Trophoblast cell (in vitro differentiated cells and primary cell): Measurements from ENCODE around the gene DDX56.

Experiments
- DNase-seq, 2 donors: peaks; one replicate each; pipeline ENCODE4 v3.0.0-alpha.2; 2016
- H2AFZ ChIP-seq: 2 replicates; pipeline ENCODE4 v1.6.1; 2013; ENCODE audit warnings: low read length, moderate library complexity, mild to moderate bottlenecking; ENCODE audit not compliant: insufficient read depth, poor library complexity
- H2AK5ac ChIP-seq: 2 replicates; pipeline ENCODE4 v1.6.1; 2013; ENCODE audit warnings: mild to moderate bottlenecking, low read length
- H2BK120ac ChIP-seq: 2 replicates; pipeline ENCODE4 v1.6.1; 2013; ENCODE audit warnings: low read length, mild to moderate bottlenecking, moderate library complexity; ENCODE audit not compliant: insufficient read depth, poor library complexity
- H2BK12ac ChIP-seq: 2 replicates; pipeline ENCODE4 v1.6.1; 2013; ENCODE audit warnings: mild to moderate bottlenecking, low read length, moderate library complexity
- H2BK5ac ChIP-seq: 2 replicates; pipeline ENCODE4 v1.6.1; 2013; ENCODE audit warnings: low read length, low read depth, moderate library complexity, mild to moderate bottlenecking; ENCODE audit not compliant: poor library complexity
- H3K14ac ChIP-seq: 2 replicates; pipeline ENCODE4 v1.6.1; 2013; ENCODE audit warnings: mild to moderate bottlenecking, low read length
- H3K18ac ChIP-seq: 2 replicates; pipeline ENCODE4 v1.6.1; 2013; ENCODE audit warnings: mild to moderate bottlenecking, low read length
- H3K23ac ChIP-seq: 2 replicates; pipeline ENCODE4 v1.6.1; 2013; ENCODE audit warnings: low read length
- H3K27ac ChIP-seq: 2 replicates; pipeline ENCODE4 v1.5.1; 2013; ENCODE audit warnings: low read depth, mild to moderate bottlenecking, inconsistent platforms, low read length, moderate library complexity
- H3K27me3 ChIP-seq: 2 replicates; pipeline ENCODE4 v1.6.1; 2013; ENCODE audit warnings: inconsistent platforms, mild to moderate bottlenecking, low read length, moderate library complexity; ENCODE audit not compliant: insufficient read depth
- H3K36me3 ChIP-seq, 2 experiments: 1 replicate in 1 of 2; 2 replicates in 1 of 2; pipeline ENCODE4 v1.6.1; 2013; ENCODE audit warnings: low read length in 2 of 2, mild to moderate bottlenecking in 2 of 2, moderate library complexity in 1 of 2; ENCODE audit not compliant: insufficient read depth in 2 of 2, control insufficient read depth in 1 of 2
- H3K4ac ChIP-seq: 2 replicates; pipeline ENCODE4 v1.6.1; 2013; ENCODE audit warnings: low read depth, mild to moderate bottlenecking, low read length, moderate library complexity
- H3K4me1 ChIP-seq, 2 experiments: 1 replicate in 1 of 2; 2 replicates in 1 of 2; pipeline ENCODE4 v1.6.1; 2013; ENCODE audit warnings: low read length in 2 of 2, mild to moderate bottlenecking in 2 of 2, moderate library complexity in 1 of 2; ENCODE audit not compliant: insufficient read depth in 2 of 2, control insufficient read depth in 1 of 2
- H3K4me2 ChIP-seq: 2 replicates; pipeline ENCODE4 v1.6.1; 2013; ENCODE audit warnings: inconsistent platforms, mild to moderate bottlenecking, low read length, moderate library complexity
- H3K4me3 ChIP-seq: 2 replicates; pipeline ENCODE4 v1.5.1; 2013; ENCODE audit warnings: mild to moderate bottlenecking, low read depth, low read length, inconsistent platforms
- H3K79me1 ChIP-seq: one replicate; pipeline ENCODE4 v1.6.1; 2013; ENCODE audit warnings: low read length
- H3K79me2 ChIP-seq: 2 replicates; pipeline ENCODE4 v1.6.1; 2013; ENCODE audit warnings: low read length, mild to moderate bottlenecking; ENCODE audit not compliant: control insufficient read depth, insufficient read depth, poor library complexity
- H3K9ac ChIP-seq: 2 replicates; pipeline ENCODE4 v1.6.1; 2013; ENCODE audit warnings: mild to moderate bottlenecking, low read length
- H3K9me3 ChIP-seq: 2 replicates; pipeline ENCODE4 v1.6.1; 2013; ENCODE audit warnings: low read depth, mild to moderate bottlenecking, control low read depth, inconsistent platforms, low read length; ENCODE audit not compliant: insufficient read depth
- H4K12ac ChIP-seq: 2 replicates; pipeline ENCODE4 v1.6.1; 2013; ENCODE audit warnings: low read depth, mild to moderate bottlenecking, low read length, moderate library complexity
- H4K8ac ChIP-seq: 2 replicates; pipeline ENCODE4 v1.6.1; 2013; ENCODE audit warnings: low read depth, mild to moderate bottlenecking, low read length, moderate library complexity
- H4K91ac ChIP-seq: one replicate; pipeline ENCODE4 v1.6.1; 2013; ENCODE audit warnings: low read depth, mild to moderate bottlenecking, low read length, moderate library complexity
- WGBS: extraction: QIAGEN DNeasy Blood & Tissue Kit; methylation state at CpG from one replicate; pipeline ENCODE4 v1.1.7; 2013; ENCODE audit warnings: missing lambda C conversion rate; ENCODE audit not compliant: insufficient read length, insufficient coverage; ENCODE audit errors: extremely low coverage; 5-methylcytosine and 5-hydroxymethylcytosine counted together

Gene DDX56

DNA sequence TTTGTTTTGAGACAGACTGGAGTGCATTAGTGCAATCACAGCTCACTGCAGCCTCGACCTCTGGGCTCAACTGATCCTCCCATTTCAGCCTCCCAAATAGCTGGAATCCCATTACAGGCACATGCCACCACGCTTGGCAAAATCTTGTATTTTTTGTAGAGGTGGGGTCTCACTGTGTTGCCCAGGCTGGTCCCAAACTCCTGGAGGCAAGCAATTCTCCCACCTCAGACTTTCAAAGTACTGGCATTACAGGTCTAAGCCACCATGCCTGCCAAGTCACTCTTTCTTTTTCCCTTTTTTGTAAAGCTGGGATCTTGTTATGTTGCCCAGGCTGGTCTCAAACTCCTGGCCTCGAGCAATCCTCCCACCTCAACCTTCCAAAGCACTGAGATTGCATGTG lies 24.3 kb downstream of the DDX56 start:
- Histone ChIP-seq H2AK5ac (no peak overlapping the region), H3K4ac (no peak overlapping the region), H3K4me2 (no peak overlapping the region), H3K14ac (no peak overlapping the region), H3K18ac (no peak overlapping the region), H4K8ac (no peak overlapping the region), H2BK12ac (no peak overlapping the region), H3K27me3 (no peaks in the 10 kb centered on the region), H3K23ac (no peak overlapping the region), H3K79me2 (no peaks in the 10 kb centered on the region), H3K4me3 (no peak overlapping the region), H3K36me3 (no peaks in the 10 kb centered on the region), H3K4me1 (peaks cover 7% of the 10 kb centered on the region in 2 experiments), H2AFZ (no peak overlapping the region), H3K79me1 (peaks cover 3% of the 10 kb centered on the region), H4K12ac (no peak overlapping the region), H3K9me3 (no peaks in the 10 kb centered on the region), H2BK120ac (no peak overlapping the region), H2BK5ac (no peak overlapping the region), H4K91ac (no peak overlapping the region), H3K9ac (no peak overlapping the region), H3K27ac (no peak overlapping the region)
- DNase-seq: no peak
- no CpG with 5 or more reads among the region's 3 CpGs for WGBS

DNA sequence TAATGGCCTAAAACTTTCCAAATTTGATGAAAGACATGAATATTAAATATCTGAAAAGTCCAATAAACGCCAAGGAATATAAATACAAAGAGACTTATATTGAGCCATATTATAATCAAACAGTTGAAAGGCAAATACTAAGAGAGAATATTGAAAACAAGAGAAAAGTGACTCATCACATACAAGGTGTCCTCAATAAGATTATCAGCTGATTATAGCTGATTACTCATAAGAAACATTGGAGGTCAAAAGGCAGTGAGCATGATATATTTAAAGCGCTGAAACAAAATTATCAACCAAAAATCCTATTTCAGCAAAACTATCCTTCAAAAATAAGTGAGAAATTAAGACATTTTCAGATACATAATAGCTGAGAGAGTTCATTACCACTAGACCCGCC lies 24.8 kb downstream of the DDX56 start:
- peaks cover 3% of the 10 kb centered on the region for H3K79me1 ChIP-seq
- no peak overlapping the region for H3K4ac ChIP-seq
- H3K4me2 ChIP-seq: no peak overlapping the region
- H2AFZ ChIP-seq: no peak overlapping the region
- no peaks in the 10 kb centered on the region for H3K79me2 ChIP-seq
- no peak overlapping the region for H3K9ac ChIP-seq
- no peak overlapping the region for H2BK5ac ChIP-seq
- H2BK120ac ChIP-seq: no peak overlapping the region
- H3K18ac ChIP-seq: no peak overlapping the region
- H3K9me3 ChIP-seq: no peaks in the 10 kb centered on the region
- H3K4me3 ChIP-seq: no peak overlapping the region
- H3K27ac ChIP-seq: no peak overlapping the region
- H4K8ac ChIP-seq: no peak overlapping the region
- H4K91ac ChIP-seq: no peak overlapping the region
- H2BK12ac ChIP-seq: no peak overlapping the region
- H4K12ac ChIP-seq: no peak overlapping the region
- H3K27me3 ChIP-seq: no peaks in the 10 kb centered on the region
- no peak overlapping the region for H3K23ac ChIP-seq
- H3K14ac ChIP-seq: no peak overlapping the region
- no peaks in the 10 kb centered on the region for H3K36me3 ChIP-seq
- peaks cover 11% of the 10 kb centered on the region in 2 experiments for H3K4me1 ChIP-seq
- no CpG with 5 or more reads among the region's 3 CpGs for WGBS
- no peak overlapping the region for H2AK5ac ChIP-seq
- no peak for DNase-seq

DNA sequence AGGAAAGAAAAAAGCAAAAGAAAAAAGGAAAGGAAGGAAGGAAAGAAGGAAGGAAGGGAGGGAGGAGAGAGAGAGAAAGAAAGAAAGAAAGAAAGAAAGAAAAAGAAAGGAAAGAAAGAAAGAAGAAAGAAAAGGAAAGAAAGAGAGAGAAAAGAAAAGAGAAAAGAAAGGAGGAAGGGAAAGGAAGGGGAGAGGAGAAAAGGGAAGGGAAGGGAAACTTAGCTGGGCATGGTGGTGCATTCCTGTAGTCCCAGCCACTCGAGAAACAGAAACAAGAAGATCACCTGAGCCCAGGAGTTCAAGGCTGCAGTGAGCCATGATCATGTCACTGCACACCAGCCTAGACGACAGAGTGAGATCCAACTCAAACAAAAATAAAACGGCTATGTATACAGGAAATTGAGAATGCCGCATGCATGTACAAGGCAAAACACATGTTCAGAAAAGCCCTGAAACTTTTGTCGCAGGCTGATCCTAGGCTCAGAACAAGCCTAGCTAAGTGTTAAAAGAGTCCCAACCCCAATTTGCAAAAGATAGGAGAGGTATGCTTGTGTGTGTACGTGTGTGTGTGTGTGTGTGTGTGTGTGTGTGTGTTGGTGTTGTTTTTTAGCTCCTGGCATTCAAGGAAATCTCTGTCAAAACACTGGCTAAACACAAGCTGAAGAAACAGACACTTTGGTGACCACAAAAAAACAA lies 26.0 kb downstream of the DDX56 start:
- Histone ChIP-seq H3K36me3 (no peaks in the 10 kb centered on the region), H3K23ac (no peak overlapping the region), H3K4me1 (peaks cover 13 to 15% of the 10 kb centered on the region in 2 experiments), H2AK5ac (no peak overlapping the region), H3K4ac (no peak overlapping the region), H3K9me3 (no peaks in the 10 kb centered on the region), H2BK120ac (no peak overlapping the region), H3K27me3 (no peaks in the 10 kb centered on the region), H4K12ac (no peak overlapping the region), H2BK5ac (no peak overlapping the region), H3K18ac (no peak overlapping the region), H2AFZ (no peak overlapping the region), H4K8ac (no peak overlapping the region), H3K9ac (no peak overlapping the region), H3K79me2 (no peaks in the 10 kb centered on the region), H3K27ac (no peak overlapping the region), H3K4me3 (no peak overlapping the region), H2BK12ac (no peak overlapping the region), H3K4me2 (no peak overlapping the region), H3K79me1 (peaks cover 3% of the 10 kb centered on the region), H3K14ac (no peak overlapping the region), H4K91ac (no peak overlapping the region)
- DNase-seq: no peak
- WGBS: no CpG with 5 or more reads among the region's 6 CpGs

DNA sequence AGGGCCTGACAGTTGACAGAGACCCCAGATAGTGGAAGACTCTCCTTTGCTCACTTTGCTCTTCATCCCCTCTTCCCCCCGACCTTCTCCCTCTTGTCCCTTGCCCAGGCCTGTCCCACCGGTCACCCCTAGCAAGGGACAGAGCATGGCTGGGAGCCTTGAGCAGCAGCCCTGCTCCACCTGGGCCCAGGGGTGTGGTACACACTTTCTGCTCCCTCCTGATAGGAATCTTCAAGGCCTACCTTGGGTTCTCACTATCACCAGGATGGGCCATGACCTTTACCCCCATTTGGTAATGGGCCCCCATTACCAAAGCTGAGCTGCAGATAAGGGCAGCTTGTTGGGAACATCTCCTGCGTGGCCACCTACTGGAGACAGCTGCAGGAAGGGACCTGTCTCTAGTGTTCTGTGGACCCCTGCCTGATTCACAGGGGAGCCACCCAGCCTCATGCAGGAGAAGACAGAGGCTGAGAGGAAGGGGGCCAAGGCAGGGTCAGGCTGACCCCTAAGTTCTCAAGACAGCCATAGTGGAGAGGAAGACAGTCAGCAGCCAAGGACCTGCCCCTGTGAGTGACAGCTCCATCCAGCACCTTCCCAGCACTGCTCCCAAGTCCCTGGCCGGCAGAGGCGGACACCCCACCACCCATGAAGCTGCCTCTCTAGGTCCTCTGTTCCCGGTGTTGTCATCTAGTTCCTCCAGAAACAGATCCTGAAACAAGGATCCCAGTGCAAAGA lies 31.7 kb downstream of the DDX56 start:
- H3K36me3 ChIP-seq: no peaks in the 10 kb centered on the region
- H3K23ac ChIP-seq: no peak overlapping the region
- H3K18ac ChIP-seq: no peak overlapping the region
- no peak overlapping the region for H3K4ac ChIP-seq
- H3K4me3 ChIP-seq: no peak overlapping the region
- H2BK12ac ChIP-seq: peak overlapping the region; percentile 9
- H3K27ac ChIP-seq: no peak overlapping the region
- peaks cover 15 to 26% of the 10 kb centered on the region in 2 experiments for H3K4me1 ChIP-seq
- no peak overlapping the region for H3K4me2 ChIP-seq
- peaks cover 2% of the 10 kb centered on the region for H3K9me3 ChIP-seq
- H2BK120ac ChIP-seq: no peak overlapping the region
- WGBS: no CpG with 5 or more reads among the region's 6 CpGs
- no peak overlapping the region for H3K9ac ChIP-seq
- H4K8ac ChIP-seq: no peak overlapping the region
- H2AFZ ChIP-seq: no peak overlapping the region
- no peak overlapping the region for H2AK5ac ChIP-seq
- H3K79me2 ChIP-seq: no peaks in the 10 kb centered on the region
- peak overlapping the region; percentile 30 for H4K91ac ChIP-seq
- H3K79me1 ChIP-seq: peaks cover 6% of the 10 kb centered on the region
- H3K14ac ChIP-seq: no peak overlapping the region
- H2BK5ac ChIP-seq: no peak overlapping the region
- H4K12ac ChIP-seq: no peak overlapping the region
- no peak for DNase-seq
- no peaks in the 10 kb centered on the region for H3K27me3 ChIP-seq
